HL-60 (cell line): ENCODE measurements around the gene BAG5.
"Not testable (repeated sequence)": the region's sequence is repeated elsewhere in the genome, so short reads cannot be mapped to it uniquely, and the experiment has no call there.

Source experiments
- DNase-seq, 2 experiments: peaks; one replicate each; pipeline ENCODE4 v3.0.0-alpha.2; 2010 to 2020; ENCODE audit warnings: low read depth in 1 of 2, low spot score in 1 of 2
- H3K27ac ChIP-seq: fragments of 250-450 bp; sonication (Bioruptor Pico); replicated peaks from 2 replicates; pipeline ENCODE4 v1.5.1; 2020; ENCODE audit warnings: mild to moderate bottlenecking, moderate library complexity
- H3K27me3 ChIP-seq: fragments of 250-450 bp; sonication (Bioruptor Pico); 2 replicates; pipeline ENCODE4 v1.5.1; 2021; ENCODE audit warnings: mild to moderate bottlenecking, moderate library complexity; ENCODE audit not compliant: insufficient read depth, poor library complexity, severe bottlenecking
- H3K4me3 ChIP-seq: replicated peaks from 2 replicates; pipeline ENCODE4 v1.5.1; 2011; ENCODE audit warnings: mild to moderate bottlenecking, control low read depth, low read length; ENCODE audit not compliant: insufficient read depth
- CTCF ChIP-seq: IDR thresholded peaks from one replicate; pipeline ENCODE4 v1.5.1; 2011; ENCODE audit warnings: low read length, control low read depth, inconsistent platforms; ENCODE audit not compliant: insufficient read depth
- GABPA ChIP-seq: IDR thresholded peaks from 2 replicates; pipeline ENCODE4 v1.6.1; 2012; ENCODE audit warnings: low read depth
- POLR2AphosphoS5 ChIP-seq: IDR thresholded peaks from 2 replicates; pipeline ENCODE4 v1.6.1; 2012; ENCODE audit warnings: low read depth
- REST ChIP-seq: IDR thresholded peaks from 2 replicates; pipeline ENCODE4 v1.6.1; 2012; ENCODE audit warnings: low read depth; ENCODE audit not compliant: insufficient replicate concordance
- SPI1 ChIP-seq: IDR thresholded peaks from 2 replicates; pipeline ENCODE4 v1.6.1; 2012; ENCODE audit warnings: low read depth, mild to moderate bottlenecking, borderline replicate concordance

Gene BAG5

GRCh38 chr14:103512701-103513611 lies 49.5 kb downstream of the BAG5 start:
- Histone ChIP-seq H3K27ac (no peak overlapping the region), H3K4me3 (no peak overlapping the region), H3K27me3 (no peaks in the 10 kb centered on the region)
- no peak for DNase-seq
- no peak for TF ChIP-seq POLR2AphosphoS5
- no peak for TF ChIP-seq REST
- TF ChIP-seq GABPA, result no peak
- no peak for TF ChIP-seq SPI1
- no peak for TF ChIP-seq CTCF

GRCh38 chr14:103512180-103512579 lies 50.3 kb downstream of the BAG5 start:
- not testable (repeated sequence) for H3K4me3 ChIP-seq, DNase-seq, H3K27me3 ChIP-seq, H3K27ac ChIP-seq

GRCh38 chr14:103510724-103511693 lies 51.4 kb downstream of the BAG5 start:
- Histone ChIP-seq H3K27me3 (no peaks in the 10 kb centered on the region), H3K27ac (no peak overlapping the region), H3K4me3 (no peak overlapping the region)
- TF ChIP-seq CTCF, result no peak
- TF ChIP-seq GABPA, result no peak
- no peak; the same call in 1 of the 2 replicates for TF ChIP-seq POLR2AphosphoS5
- no peak for DNase-seq

- TF ChIP-seq SPI1 (no peak), POLR2AphosphoS5 (no peak; the same call in 1 of the 2 replicates), GABPA (no peak)
- no peak overlapping the region for H3K4me3 ChIP-seq
- no peaks in the 10 kb centered on the region for H3K27me3 ChIP-seq
- DNase-seq, result no peak
- no peak overlapping the region for H3K27ac ChIP-seq
Observed at GRCh38 chr14:103509864-103510723, 52.4 kb downstream of the BAG5 start.
